HEK293T (cell line): ENCODE measurements around the gene LPIN1.
"Not testable (repeated sequence)": the region's sequence is repeated elsewhere in the genome, so short reads cannot be mapped to it uniquely, and the experiment has no call there.

Source experiments
- CTCF ChIA-PET: fragments of 350-600 bp; formaldehyde crosslinking; extraction: SDS; loops from one replicate; lab custom pipeline; 2021; ENCODE audit warnings: antibody characterized with exemption, inconsistent platforms; lab: Yijun Ruan, JAX
- POLR2A ChIA-PET: fragments of 350-600 bp; formaldehyde crosslinking; extraction: SDS; loops from one replicate; lab custom pipeline; 2020; ENCODE audit warnings: antibody characterized with exemption, inconsistent platforms; lab: Yijun Ruan, JAX
- DNase-seq: peaks from one replicate; pipeline ENCODE4 v3.0.0; 2012; ENCODE audit warnings: mixed read lengths; ENCODE audit errors: extremely low spot score
- ARNT ChIP-seq: fragments of 450-650 bp; IDR thresholded peaks from 2 replicates; pipeline ENCODE4 v1.6.1; 2017; ENCODE audit warnings: mild to moderate bottlenecking
- BHLHE40 ChIP-seq: fragments of 450-650 bp; IDR thresholded peaks from 2 replicates; pipeline ENCODE4 v1.6.1; 2016; ENCODE audit warnings: mild to moderate bottlenecking, moderate library complexity, borderline replicate concordance
- CTBP1 ChIP-seq: fragments of 450-650 bp; IDR thresholded peaks from 2 replicates; pipeline ENCODE4 v1.6.1; 2016; ENCODE audit warnings: borderline replicate concordance
- ELF4 ChIP-seq: fragments of 450-650 bp; IDR thresholded peaks from 2 replicates; pipeline ENCODE4 v1.6.1; 2017; ENCODE audit warnings: antibody characterized with exemption
- FOXA1 ChIP-seq: fragments of 450-650 bp; IDR thresholded peaks from 2 replicates; pipeline ENCODE4 v1.6.1; 2016; ENCODE audit warnings: mild to moderate bottlenecking
- FOXK2 ChIP-seq: fragments of 450-650 bp; IDR thresholded peaks from 2 replicates; pipeline ENCODE4 v1.6.1; 2016; ENCODE audit warnings: mild to moderate bottlenecking
- FOXM1 ChIP-seq: fragments of 450-650 bp; IDR thresholded peaks from 2 replicates; pipeline ENCODE4 v1.6.1; 2017; ENCODE audit warnings: mild to moderate bottlenecking, borderline replicate concordance
- HDGF ChIP-seq: fragments of 450-650 bp; IDR thresholded peaks from 2 replicates; pipeline ENCODE4 v1.6.1; 2017; ENCODE audit warnings: antibody characterized with exemption, borderline replicate concordance
- L3MBTL2 ChIP-seq: fragments of 450-650 bp; conservative IDR thresholded peaks from 2 replicates; pipeline ENCODE4 v1.6.1; 2016; ENCODE audit warnings: mild to moderate bottlenecking
- LEF1 ChIP-seq: fragments of 450-650 bp; IDR thresholded peaks from 2 replicates; pipeline ENCODE4 v1.6.1; 2017; ENCODE audit warnings: mild to moderate bottlenecking, borderline replicate concordance
- NFRKB ChIP-seq: fragments of 450-650 bp; IDR thresholded peaks from 2 replicates; pipeline ENCODE4 v1.6.1; 2016; ENCODE audit warnings: mild to moderate bottlenecking, moderate library complexity
- PKNOX1 ChIP-seq: fragments of 450-650 bp; IDR thresholded peaks from 2 replicates; pipeline ENCODE4 v1.6.1; 2016
- SP1 ChIP-seq: fragments of 450-650 bp; IDR thresholded peaks from 2 replicates; pipeline ENCODE4 v1.6.1; 2017
- SUZ12 ChIP-seq: fragments of 450-650 bp; IDR thresholded peaks from 2 replicates; pipeline ENCODE4 v1.6.1; 2016; ENCODE audit warnings: mild to moderate bottlenecking
- TARDBP ChIP-seq: fragments of 450-650 bp; IDR thresholded peaks from 2 replicates; pipeline ENCODE4 v1.6.1; 2016
- ZNF384 ChIP-seq: fragments of 450-650 bp; IDR thresholded peaks from 2 replicates; pipeline ENCODE4 v1.6.1; 2016

The LPIN1 gene

GRCh38 chr2:11754700-11755015, 8.2 kb downstream of the LPIN1 start:
- POLR2A ChIA-PET, result interaction anchor here (2.3 kb wide), 1 partner anchor 11 kb away, joined by 10 read pairs; no protein-coding TSS in a partner anchor
- no peak for DNase-seq
- CTCF ChIA-PET, result no interaction called here
- TF ChIP-seq NFRKB (no peak), CTBP1 (no peak), BHLHE40 (no peak), SP1 (no peak), ZNF384 (no peak), FOXA1 (no peak), HDGF (no peak), L3MBTL2 (no peak), PKNOX1 (no peak), TARDBP (no peak), LEF1 (no peak), FOXK2 (no peak), ARNT (no peak), SUZ12 (no peak)

GRCh38 chr2:11757101-11757500, 10.7 kb downstream of the LPIN1 start:
- ChIA-PET POLR2A (no interaction called here), CTCF (interaction anchor here (0.7 to 0.9 kb wide), 2 partner anchors 29 to 69 kb away, joined by 3 to 4 read pairs; no protein-coding TSS in a partner anchor)

DNA sequence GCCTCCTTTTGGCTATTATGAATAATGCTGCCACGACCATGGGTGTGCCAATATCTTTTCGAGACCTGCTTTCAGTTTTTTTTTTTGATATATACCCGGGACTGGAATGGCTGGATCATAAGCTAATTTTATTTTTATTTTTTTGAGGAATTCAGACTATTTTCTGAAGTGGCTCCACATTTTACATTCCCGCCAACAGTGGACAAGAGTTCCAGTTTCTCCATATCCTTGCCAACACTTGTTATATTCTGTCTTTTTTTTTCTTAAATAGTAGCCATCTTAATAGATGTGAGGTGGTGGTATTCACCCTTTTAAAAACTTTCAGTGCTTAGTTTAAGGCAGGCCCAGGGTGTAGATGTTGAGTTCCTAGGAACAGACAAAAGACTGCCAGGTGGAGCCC, 11.8 kb downstream of the LPIN1 start:
- no peak for DNase-seq
- POLR2A ChIA-PET, result no interaction called here
- CTCF ChIA-PET, result interaction anchor here (0.7 to 0.9 kb wide), 2 partner anchors 70 to 353 kb away, joined by 3 to 4 read pairs; no protein-coding TSS in a partner anchor
- TF ChIP-seq TARDBP (no peak), SP1 (no peak), BHLHE40 (no peak), ARNT (no peak), FOXM1 (no peak), LEF1 (no peak), ELF4 (no peak), NFRKB (no peak), FOXA1 (no peak), ZNF384 (no peak), PKNOX1 (no peak), CTBP1 (no peak), L3MBTL2 (no peak), HDGF (no peak), SUZ12 (no peak), FOXK2 (no peak)

More at GRCh38 chr2:11757101-11757500, 10.7 kb downstream of the LPIN1 start:
- DNase-seq, result no peak
- no peak for TF ChIP-seq PKNOX1
- no peak for TF ChIP-seq ARNT
- TF ChIP-seq FOXK2, result no peak
- TF ChIP-seq HDGF, result no peak
- no peak for TF ChIP-seq L3MBTL2
- no peak for TF ChIP-seq FOXM1
- no peak for TF ChIP-seq ZNF384
- TF ChIP-seq TARDBP, result no peak
- no peak for TF ChIP-seq FOXA1
- no peak for TF ChIP-seq LEF1
- no peak for TF ChIP-seq SUZ12
- TF ChIP-seq BHLHE40, result no peak

DNA sequence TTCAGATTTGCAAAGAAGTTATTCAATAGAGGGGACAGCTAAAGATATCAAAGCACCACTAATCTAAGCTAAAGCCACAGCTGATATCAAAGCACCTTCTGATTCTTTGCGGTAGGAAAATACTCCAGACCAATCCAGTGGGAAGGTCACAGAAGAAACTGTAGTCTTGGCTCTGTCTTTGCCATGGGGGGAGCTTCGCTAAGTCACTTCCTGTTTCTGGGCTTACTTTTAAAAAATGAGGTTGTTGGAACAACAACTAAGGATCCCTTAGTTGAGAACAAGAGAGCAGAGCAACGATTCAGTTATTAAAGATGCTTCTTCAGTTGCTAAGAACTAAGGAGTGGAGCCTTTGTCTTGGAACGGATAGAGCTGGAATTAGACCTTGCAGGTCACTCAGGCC, 12.2 kb downstream of the LPIN1 start:
- POLR2A ChIA-PET, result no interaction called here
- no peak for TF ChIP-seq LEF1
- no peak for TF ChIP-seq SUZ12
- TF ChIP-seq FOXK2, result no peak
- TF ChIP-seq BHLHE40, result no peak
- TF ChIP-seq FOXA1, result no peak
- no peak for TF ChIP-seq L3MBTL2
- no peak for TF ChIP-seq HDGF
- TF ChIP-seq ELF4, result no peak
- no peak for TF ChIP-seq ARNT
- TF ChIP-seq NFRKB, result no peak
- DNase-seq, result no peak
- CTCF ChIA-PET, result interaction anchor here (0.7 kb wide), 1 partner anchor 353 kb away, joined by 4 read pairs; no protein-coding TSS in a partner anchor

GRCh38 chr2:11759182-11759975, 12.9 kb downstream of the LPIN1 start:
- DNase-seq, CTCF ChIA-PET, POLR2A ChIA-PET: not testable (repeated sequence)

DNA sequence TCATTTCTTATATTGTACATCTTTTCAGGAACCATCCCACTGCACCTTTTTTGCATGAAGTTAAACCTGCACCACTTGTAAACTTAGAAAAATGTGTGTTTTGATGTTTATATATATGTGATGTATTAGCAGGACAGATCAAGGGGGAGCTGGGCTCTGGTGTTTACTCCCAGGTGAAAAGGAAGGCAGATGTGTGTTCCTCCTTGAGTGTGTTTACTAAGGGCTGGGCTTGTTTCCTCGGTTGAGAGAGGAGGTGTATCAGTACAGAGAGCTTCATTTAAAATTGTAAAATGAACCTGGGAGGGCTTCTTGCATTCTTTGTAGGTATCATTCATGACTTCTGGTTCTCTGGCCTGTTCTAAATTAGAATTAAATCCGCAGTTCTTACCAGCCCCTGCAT, 14.8 kb downstream of the LPIN1 start:
- POLR2A ChIA-PET, result no interaction called here
- TF ChIP-seq PKNOX1 (no peak), NFRKB (no peak), CTBP1 (no peak)
- CTCF ChIA-PET, result interaction anchor here (0.5 to 1.0 kb wide), 2 partner anchors 23 to 73 kb away, joined by 3 read pairs; no protein-coding TSS in a partner anchor
- no peak for DNase-seq
